Heart right ventricle (tissue), 16 donors: ENCODE measurements around the gene POU6F2. TPM values are rescaled to one million over a fixed set of nuclear protein-coding genes. Genes with fewer than 3 reads are reported as not detected.
"Not testable (repeated sequence)": the region's sequence is repeated elsewhere in the genome, so short reads cannot be mapped to it uniquely, and the experiment has no call there.

Experiments
- ATAC-seq, 8 donors: fragments of 200-7000 bp; cut with Tn5 transposase; one replicate each; pipeline ENCODE4 v1.9.1; 2020; ENCODE audit warnings: mild to moderate bottlenecking in 8 of 8, moderate library complexity in 8 of 8, moderate number of reproducible peaks in 1 of 8
- DNase-seq, 2 donors: peaks; one replicate each; pipeline ENCODE4 v3.0.0-alpha.2; 2020
- H3K27ac ChIP-seq, 10 donors: fragments of 200-600 bp; sonication (generic) in 2 of 10; one replicate each; pipeline versions ENCODE4 v1.5.0 to v1.8.0; 2020 to 2022; ENCODE audit warnings: mild to moderate bottlenecking in 3 of 10
- H3K27me3 ChIP-seq, 7 donors: fragments of 200-600 bp; one replicate each; pipeline ENCODE4 v1.8.0; 2021 to 2022; ENCODE audit warnings: mild to moderate bottlenecking in 2 of 7
- H3K36me3 ChIP-seq, 9 donors: fragments of 200-600 bp; sonication (generic) in 1 of 9; one replicate each; pipeline versions ENCODE4 v1.5.0 to v1.8.0; 2020 to 2022; ENCODE audit warnings: mild to moderate bottlenecking in 2 of 9
- H3K4me1 ChIP-seq, 9 donors: fragments of 200-600 bp; sonication (generic) in 1 of 9; one replicate each; pipeline versions ENCODE4 v1.5.0 to v1.8.0; 2020 to 2022; ENCODE audit warnings: mild to moderate bottlenecking in 4 of 9
- H3K4me3 ChIP-seq, 10 donors: fragments of 200-600 bp; sonication (generic) in 2 of 10; one replicate each; pipeline versions ENCODE4 v1.5.0 to v1.8.0; 2020 to 2022; ENCODE audit warnings: mild to moderate bottlenecking in 7 of 10, moderate library complexity in 2 of 10
- H3K9me3 ChIP-seq, 11 donors: fragments of 200-600 bp in 10 of 11; sonication (generic) in 2 of 11; one replicate each; pipeline versions ENCODE4 v1.5.0 to v1.8.0; 2013 to 2022; ENCODE audit warnings: mild to moderate bottlenecking in 2 of 11, control low read depth in 1 of 11, moderate library complexity in 1 of 11
- WGBS, 2 donors: extraction: QIAGEN DNeasy Blood & Tissue Kit; methylation state at CpG; one replicate each; pipeline ENCODE4 v1.1.7; 2013; ENCODE audit warnings: inconsistent platforms in 1 of 2; 5-methylcytosine and 5-hydroxymethylcytosine counted together
- intact Hi-C, 10 donors: fragments of 100-400 bp; cut with DNase I; formaldehyde crosslinking; loops; one replicate each; pipeline versions ENCODE4 v1.11.1 to v1.14.2; 2022
- polyA plus RNA-seq, 2 donors: library from polyadenylated mRNA; stranded (reverse); fragments of 200-250 nt; gene quantifications; one replicate each; pipeline ENCODE4 v1.2.3, GENCODE V29; 2013
- total RNA-seq, 10 donors: library from RNA; stranded (reverse); fragmentation: NEBNext Ultra II Directional in 3 of 10; extraction: Animal tissue kit (Norgen Biotek cat#: 25700) in 3 of 10; gene quantifications; one replicate each; pipeline versions ENCODE4 v1.2.1 to v1.2.4, GENCODE V29; 2021 to 2023
- TF ChIP-seq, protein P1 (sequence below), 9 donors: fragments of 200-600 bp; sonication (generic) in 2 of 9; IDR thresholded peaks; one replicate each; pipeline versions ENCODE4 v1.5.0 to v1.8.0; 2021 to 2022; ENCODE audit warnings: antibody characterized with exemption in 9 of 9, mild to moderate bottlenecking in 5 of 9, moderate library complexity in 1 of 9
- donor health status: Arrhythmogenic right ventricular cardiomyopathy.
- donor health status: ischemic (EF 13 %, LVEDD 7.1; RV severe dilation, severe dysfunction).
- donor health status: healthy with polysubstance abuse.
- donor health status: DM: no; HTN: yes; CAD: no.
- donor health status: DM: no; HTN: no; CAD: no.
- donor health status: ischemic (EF 25% LVEDD 6.9; RV normal size, moderate dysfunction).
- donor health status: ischemic (EF 25% LVEDD 5.7; RV mildly dilated, moderate dysfunction).
- donor health status: healthy.
- donor health status: DM: yes; HTN: yes; CAD: no.
- donor health status: Ischemic cardiomyopathy.
- donor health status: ischemic (EF 35%, LVEDD 5.7; RV mildly dilated, moderate dysfunction).
- donor health status: nonischemic (EF 11% LVEDD 7.7; RV severe dilation, severe dysfunction).
- donor health status: DM: yes; HTN: yes; CAD: no.
- donor health status: PGD.
- donor health status: ischemic (EF 29% LVEDD 5.4; RV normal size, mild dysfunction).
- donor health status: nonischemic (EF 23%, LVEDD 6.1; RV moderate dilation, normal function).

POU6F2 gene
- total and polyA plus RNA-seq, 12 donors = under 0.01 to 0.83 (median 0.34) TPM

DNA sequence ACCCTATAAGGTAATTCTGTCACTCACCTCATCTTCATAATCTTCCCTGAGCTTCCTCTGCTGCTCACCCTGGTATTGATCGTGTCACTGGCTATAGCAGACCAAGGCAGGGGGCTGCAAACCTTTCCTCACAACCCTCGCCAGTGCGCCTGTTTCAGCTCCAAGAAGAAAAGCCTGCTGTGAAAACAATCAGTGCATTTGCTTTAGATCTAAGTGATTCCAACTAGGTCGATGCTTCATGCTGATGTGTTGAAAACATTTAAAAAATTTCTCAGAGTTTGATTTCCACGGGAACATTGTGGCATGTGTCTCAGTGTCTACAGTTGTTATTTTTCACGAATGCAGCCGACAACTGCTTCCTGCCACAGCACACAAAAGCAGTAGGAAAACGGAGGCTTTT is 27.3 kb downstream of the POU6F2 start:
- Histone ChIP-seq H3K4me1 (no peaks in the 10 kb centered on the region), H3K4me3 (no peak overlapping the region), H3K9me3 (no peaks in the 10 kb centered on the region), H3K27ac (no peak overlapping the region), H3K27me3 (peaks cover 0 to 11% (median 0%) of the 10 kb centered on the region in 7 donors), H3K36me3 (no peaks in the 10 kb centered on the region)
- WGBS, 2 donors = 41 to 47% methylated on average over 8 of the region's 8 CpGs
- ATAC-seq (no peak), DNase-seq (no peak)
- TF ChIP-seq, protein P1, sequence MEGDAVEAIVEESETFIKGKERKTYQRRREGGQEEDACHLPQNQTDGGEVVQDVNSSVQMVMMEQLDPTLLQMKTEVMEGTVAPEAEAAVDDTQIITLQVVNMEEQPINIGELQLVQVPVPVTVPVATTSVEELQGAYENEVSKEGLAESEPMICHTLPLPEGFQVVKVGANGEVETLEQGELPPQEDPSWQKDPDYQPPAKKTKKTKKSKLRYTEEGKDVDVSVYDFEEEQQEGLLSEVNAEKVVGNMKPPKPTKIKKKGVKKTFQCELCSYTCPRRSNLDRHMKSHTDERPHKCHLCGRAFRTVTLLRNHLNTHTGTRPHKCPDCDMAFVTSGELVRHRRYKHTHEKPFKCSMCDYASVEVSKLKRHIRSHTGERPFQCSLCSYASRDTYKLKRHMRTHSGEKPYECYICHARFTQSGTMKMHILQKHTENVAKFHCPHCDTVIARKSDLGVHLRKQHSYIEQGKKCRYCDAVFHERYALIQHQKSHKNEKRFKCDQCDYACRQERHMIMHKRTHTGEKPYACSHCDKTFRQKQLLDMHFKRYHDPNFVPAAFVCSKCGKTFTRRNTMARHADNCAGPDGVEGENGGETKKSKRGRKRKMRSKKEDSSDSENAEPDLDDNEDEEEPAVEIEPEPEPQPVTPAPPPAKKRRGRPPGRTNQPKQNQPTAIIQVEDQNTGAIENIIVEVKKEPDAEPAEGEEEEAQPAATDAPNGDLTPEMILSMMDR (IDR thresholded peaks at IDR 0.05) = no peak
- intact Hi-C loops = no loop called here

DNA sequence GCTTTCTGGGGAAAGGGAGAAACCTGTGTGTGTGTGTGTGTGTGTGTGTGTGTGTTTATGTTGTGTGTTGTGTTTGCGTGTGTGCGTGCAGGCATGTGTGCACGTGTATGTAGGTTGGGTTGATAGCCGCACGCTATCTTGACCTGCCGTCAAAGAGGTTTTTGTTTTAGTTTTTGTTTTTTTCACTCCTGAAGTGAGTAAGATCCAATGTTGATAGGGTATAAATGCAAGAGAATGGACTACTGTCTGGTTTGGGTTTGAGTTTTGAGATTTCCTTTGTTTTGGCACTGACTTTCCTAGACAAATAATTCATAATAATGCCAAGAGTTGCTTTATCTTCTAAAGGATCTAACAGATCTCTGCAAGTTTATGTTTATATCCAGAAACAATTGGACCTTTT is 27.8 kb downstream of the POU6F2 start:
- ATAC-seq (no peak), DNase-seq (no peak)
- intact Hi-C loops = no loop called here
- no peak overlapping the region for H3K4me3 ChIP-seq
- TF ChIP-seq, protein P1 (IDR thresholded peaks at IDR 0.05) = no peak
- peaks cover 0 to 11% (median 0%) of the 10 kb centered on the region in 7 donors for H3K27me3 ChIP-seq
- H3K27ac ChIP-seq = no peak overlapping the region
- no peaks in the 10 kb centered on the region for H3K9me3 ChIP-seq
- 68 to 84% methylated on average over 6 of the region's 6 CpGs for WGBS, 2 donors
- H3K36me3 ChIP-seq = no peaks in the 10 kb centered on the region
- no peaks in the 10 kb centered on the region for H3K4me1 ChIP-seq

DNA sequence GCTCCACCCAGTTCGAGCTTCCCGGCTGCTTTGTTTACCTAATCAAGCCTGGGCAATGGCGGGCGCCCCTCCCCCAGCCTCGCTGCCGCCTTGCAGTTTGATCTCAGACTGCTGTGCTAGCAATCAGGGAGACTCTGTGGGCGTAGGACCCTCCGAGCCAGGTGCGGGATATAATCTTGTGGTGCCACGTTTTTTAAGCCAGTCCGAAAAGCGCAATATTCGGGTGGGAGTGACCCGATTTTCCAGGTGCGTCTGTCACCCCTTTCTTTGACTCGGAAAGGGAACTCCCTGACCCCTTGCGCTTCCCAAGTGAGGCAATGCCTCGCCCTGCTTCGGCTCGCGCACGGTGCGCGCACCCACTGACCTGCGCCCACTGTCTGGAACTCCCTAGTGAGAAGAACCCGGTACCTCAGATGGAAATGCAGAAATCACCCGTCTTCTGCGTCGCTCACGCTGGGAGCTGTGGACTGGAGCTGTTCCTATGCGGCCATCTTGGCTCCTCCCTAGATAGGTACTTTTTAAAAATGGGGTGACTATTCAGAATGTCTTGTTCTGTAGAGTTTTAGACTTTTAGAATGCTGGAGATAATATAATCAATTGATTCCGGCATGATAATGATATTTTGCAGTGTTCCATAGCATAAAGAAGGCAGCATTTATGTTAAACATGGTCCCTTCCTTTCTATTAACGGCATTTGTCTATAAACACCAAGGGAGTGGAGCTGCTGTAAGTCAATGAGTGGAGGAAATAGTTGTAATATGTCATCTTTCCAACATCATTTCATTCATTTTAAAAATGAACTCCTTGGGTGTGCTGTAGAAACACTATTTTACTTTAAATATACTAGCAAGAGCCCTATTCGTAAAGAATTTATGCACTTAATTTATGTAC is 35.6 kb downstream of the POU6F2 start:
- H3K27ac ChIP-seq, H3K4me3 ChIP-seq, H3K4me1 ChIP-seq, H3K27me3 ChIP-seq, ATAC-seq, intact Hi-C loops, DNase-seq, H3K36me3 ChIP-seq, H3K9me3 ChIP-seq: not testable (repeated sequence)
- WGBS, 2 donors = 86 to 91% methylated on average over 25 to 26 of the region's 34 CpGs

DNA sequence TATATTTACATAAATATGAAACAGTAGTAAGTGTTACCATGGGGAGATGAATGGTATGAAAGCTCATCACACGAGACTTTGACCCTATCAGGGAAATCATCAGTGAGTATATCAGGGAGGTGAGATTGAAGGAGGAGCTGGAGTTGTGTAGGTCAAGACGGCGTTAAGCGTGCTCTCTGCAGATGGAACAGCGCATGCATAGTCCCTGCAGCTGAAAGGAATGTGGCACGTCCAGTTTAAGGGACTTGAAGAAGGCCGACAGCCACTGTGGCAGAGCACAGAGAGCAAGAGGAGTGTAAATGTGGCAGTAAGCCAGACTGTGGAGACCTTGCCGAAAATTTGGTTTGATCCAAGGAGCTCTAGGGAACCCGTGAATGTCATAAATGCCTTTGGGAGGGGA is 38.9 kb downstream of the POU6F2 start:
- no peaks in the 10 kb centered on the region for H3K36me3 ChIP-seq
- DNase-seq (no peak), ATAC-seq (no peak)
- intact Hi-C loops = no loop called here
- no peak overlapping the region for H3K4me3 ChIP-seq
- no peaks in the 10 kb centered on the region for H3K27me3 ChIP-seq
- no peak overlapping the region for H3K27ac ChIP-seq
- 76 to 80% methylated on average over 9 of the region's 9 CpGs for WGBS, 2 donors
- H3K9me3 ChIP-seq = no peaks in the 10 kb centered on the region
- TF ChIP-seq, protein P1 (IDR thresholded peaks at IDR 0.05) = no peak
- no peaks in the 10 kb centered on the region for H3K4me1 ChIP-seq

DNA sequence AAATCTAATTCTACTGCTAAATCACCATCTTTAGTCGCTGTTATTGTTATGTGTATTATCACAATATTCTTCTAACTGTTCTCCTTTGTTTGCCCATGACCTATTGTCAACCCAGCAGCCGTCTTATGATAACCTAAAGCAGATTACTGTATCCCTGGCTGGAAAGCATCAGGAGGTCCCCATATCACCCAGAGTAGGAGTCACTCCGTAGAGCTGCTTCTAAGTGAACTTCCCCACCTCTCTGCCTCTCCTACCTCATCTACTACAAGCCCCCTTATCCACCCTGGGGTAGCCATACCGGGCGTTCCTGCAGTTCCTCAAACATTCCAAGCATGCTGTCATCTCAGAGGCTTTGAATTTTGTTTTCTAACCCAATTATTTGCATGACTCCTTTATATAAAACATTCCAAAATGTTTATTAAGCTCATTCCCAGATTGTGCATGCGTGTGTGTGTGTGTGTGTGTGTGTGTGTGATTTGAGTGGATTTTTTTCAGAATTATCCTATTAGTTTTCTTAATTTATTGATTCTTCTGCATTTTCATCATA is 39.7 kb downstream of the POU6F2 start:
- TF ChIP-seq, protein P1 (IDR thresholded peaks at IDR 0.05) = no peak
- no peaks in the 10 kb centered on the region for H3K4me1 ChIP-seq
- no peaks in the 10 kb centered on the region for H3K27me3 ChIP-seq
- H3K36me3 ChIP-seq = no peaks in the 10 kb centered on the region
- no peak overlapping the region for H3K4me3 ChIP-seq
- WGBS, 2 donors = 43 to 46% methylated on average over 6 of the region's 6 CpGs
- no peak for DNase-seq
- peaks cover 0 to 4% (median 0%) of the 10 kb centered on the region in 11 donors for H3K9me3 ChIP-seq
- no peak overlapping the region for H3K27ac ChIP-seq
- no peak for ATAC-seq
- intact Hi-C loops = no loop called here
